Activated T-helper 17 cell treated with anti-CD3 and anti-CD28 coated beads, Interleukin-2, amount 50 U/mL, for 72 hours (primary cell): ENCODE measurements around the gene ABHD1. TPM values are rescaled to one million over a fixed set of nuclear protein-coding genes. Genes with fewer than 3 reads are reported as not detected.
"Not testable (repeated sequence)": the region's sequence is repeated elsewhere in the genome, so short reads cannot be mapped to it uniquely, and the experiment has no call there.

Experiments used
- ATAC-seq: fragments of 150-1000 bp; cut with Tn5 transposase; replicated peaks from 2 replicates; pipeline ENCODE4 v1.10.0; 2021; ENCODE audit warnings: mild to moderate bottlenecking, moderate library complexity
- H3K27ac Mint-ChIP-seq: one replicate; pipeline ENCODE4 v1.8.0; 2022; ENCODE audit warnings: mixed read lengths
- H3K27me3 Mint-ChIP-seq: one replicate; pipeline ENCODE4 v1.8.0; 2022; ENCODE audit warnings: mixed read lengths
- H3K36me3 Mint-ChIP-seq: one replicate; pipeline ENCODE4 v1.8.0; 2022; ENCODE audit warnings: low read depth, mild to moderate bottlenecking, mixed read lengths
- H3K4me1 Mint-ChIP-seq: one replicate; pipeline ENCODE4 v1.8.0; 2022; ENCODE audit warnings: mixed read lengths
- H3K4me3 Mint-ChIP-seq: one replicate; pipeline ENCODE4 v1.8.0; 2022; ENCODE audit warnings: mild to moderate bottlenecking, mixed read lengths
- H3K9me3 Mint-ChIP-seq: one replicate; pipeline ENCODE4 v1.8.0; 2022; ENCODE audit warnings: mixed read lengths
- total RNA-seq, 2 donors: library from RNA; stranded (reverse); gene quantifications; one replicate each; pipeline ENCODE4 v1.2.3, GENCODE V29; 2022

The ABHD1 gene
- total RNA-seq, 2 donors from 2014 or later, result 0.17 to 0.40 TPM

DNA sequence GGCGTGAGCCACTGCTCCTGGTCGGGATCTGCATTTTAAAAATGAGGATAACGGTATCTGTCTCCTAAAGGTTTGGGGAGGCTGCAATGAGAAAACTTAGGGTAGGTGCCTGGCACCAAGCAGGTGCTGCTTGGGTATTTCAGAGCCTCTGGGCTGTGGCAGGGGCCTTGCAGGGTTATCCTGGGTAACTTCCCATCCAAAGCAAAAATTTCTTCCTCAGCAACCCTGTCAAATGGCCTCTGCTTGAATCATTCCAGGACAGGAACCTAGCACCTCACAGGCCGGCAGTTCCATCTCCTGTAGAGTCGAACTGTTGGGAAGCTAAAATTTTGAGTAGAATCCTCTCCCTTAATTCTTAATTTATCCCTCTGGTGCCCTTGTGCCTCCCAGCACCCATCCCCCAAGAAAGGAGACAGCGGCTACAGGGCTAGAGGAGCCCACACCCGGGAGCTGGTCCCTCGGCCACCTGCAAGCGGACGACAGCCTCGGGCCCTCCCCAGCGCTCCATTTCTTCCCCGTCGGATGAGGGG is 5.6 kb upstream of the ABHD1 start:
- peaks cover 2% of the 10 kb centered on the region for H3K4me1 Mint-ChIP-seq
- no peaks in the 10 kb centered on the region for H3K36me3 Mint-ChIP-seq
- H3K27ac Mint-ChIP-seq, result no peak overlapping the region
- H3K4me3 Mint-ChIP-seq, result no peak overlapping the region
- H3K27me3 Mint-ChIP-seq, result peaks cover 13% of the 10 kb centered on the region
- no peaks in the 10 kb centered on the region for H3K9me3 Mint-ChIP-seq
- ATAC-seq, result no peak

DNA sequence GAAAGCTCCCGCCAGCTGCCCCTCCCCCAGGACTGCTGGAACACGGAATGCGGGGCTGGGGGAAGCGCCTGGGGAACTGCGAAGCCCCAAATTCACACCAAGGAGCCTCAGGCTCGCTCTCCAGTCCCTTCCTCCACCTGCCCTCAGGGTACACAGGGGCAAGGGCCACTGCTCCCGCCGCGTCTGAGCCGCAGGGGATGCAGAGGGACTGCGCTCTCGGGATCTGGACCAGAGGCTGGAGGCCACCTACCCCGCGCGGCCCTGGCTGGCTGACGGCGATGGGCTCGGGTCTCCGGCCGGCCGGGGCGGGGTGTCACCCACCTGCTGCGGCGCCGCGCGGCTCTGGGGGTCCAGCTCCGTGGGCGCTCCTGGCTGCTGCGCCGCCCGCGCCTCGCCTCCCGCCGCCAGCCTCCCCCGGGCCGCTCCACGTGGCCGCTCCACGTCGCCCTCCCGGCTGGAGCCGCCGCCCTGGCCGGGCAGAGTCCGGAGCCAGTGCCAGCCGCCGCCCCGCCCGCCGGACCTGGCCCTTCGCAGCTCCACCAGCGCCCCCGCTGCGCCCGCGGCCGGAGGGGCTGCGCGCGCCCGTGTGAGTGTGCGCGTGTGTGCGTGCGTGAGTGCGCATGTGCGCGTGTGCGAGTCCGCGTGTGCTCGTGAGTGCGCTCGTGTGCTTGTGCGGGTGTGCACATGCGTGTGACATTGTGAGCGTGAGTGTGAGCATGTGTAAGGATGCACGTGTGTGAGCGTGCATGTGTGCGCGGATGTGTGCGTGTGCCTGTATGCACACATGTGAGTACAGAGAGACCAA is 4.9 kb upstream of the ABHD1 start, which contains the start of gene CGREF1:
CGREF1 (minus strand) TSS at position 604 of the 805 bp plus-strand sequence. CDS start 14,762 bp downstream, outside the sequence.
- no peaks in the 10 kb centered on the region for H3K36me3 Mint-ChIP-seq
- H3K4me1 Mint-ChIP-seq, result peaks cover 5% of the 10 kb centered on the region
- no peak within 1 kb of the TSS for H3K27ac Mint-ChIP-seq
- peaks cover 13% of the 10 kb centered on the region for H3K27me3 Mint-ChIP-seq
- peak; percentile 20 for ATAC-seq
- H3K4me3 Mint-ChIP-seq, result peak within 1 kb of the TSS; percentile 71
- no peaks in the 10 kb centered on the region for H3K9me3 Mint-ChIP-seq

GRCh38 chr2:27119330-27119670 is 4.3 kb upstream of the ABHD1 start:
- not testable (repeated sequence) for H3K27ac Mint-ChIP-seq, H3K9me3 Mint-ChIP-seq, H3K36me3 Mint-ChIP-seq, ATAC-seq, H3K4me1 Mint-ChIP-seq
- Mint-ChIP-seq H3K27me3 (peaks cover 13% of the 10 kb centered on the region), H3K4me3 (peak overlapping the region; percentile 71)

GRCh38 chr2:27121906-27122305 is 1.7 kb upstream of the ABHD1 start:
- Mint-ChIP-seq H3K27me3 (peaks cover 13% of the 10 kb centered on the region), H3K27ac (no peak overlapping the region), H3K36me3 (no peaks in the 10 kb centered on the region), H3K4me1 (peaks cover 5% of the 10 kb centered on the region), H3K9me3 (no peaks in the 10 kb centered on the region), H3K4me3 (no peak overlapping the region)
- no peak for ATAC-seq

DNA sequence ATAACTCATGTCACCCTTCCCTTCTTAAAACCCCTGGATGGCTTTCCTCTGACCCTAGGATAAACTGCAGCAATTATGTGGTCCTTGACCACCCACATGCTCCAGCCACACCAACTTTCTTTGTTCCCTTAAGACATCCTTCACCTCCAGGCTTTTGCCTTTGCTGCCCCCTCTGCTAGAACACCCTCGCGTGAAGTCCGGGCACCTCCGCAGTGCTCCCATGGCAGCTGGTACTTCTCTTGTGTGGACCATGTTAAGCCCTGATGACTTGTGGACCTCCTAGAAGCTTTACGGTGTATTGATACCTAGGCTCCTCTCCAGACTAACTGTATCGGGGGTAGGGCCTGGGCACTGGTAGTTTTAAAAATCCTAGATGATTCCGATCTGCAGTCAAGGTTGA is 824 bp upstream of the ABHD1 start:
- no peak for ATAC-seq
- H3K4me3 Mint-ChIP-seq, result peak overlapping the region; percentile 87

DNA sequence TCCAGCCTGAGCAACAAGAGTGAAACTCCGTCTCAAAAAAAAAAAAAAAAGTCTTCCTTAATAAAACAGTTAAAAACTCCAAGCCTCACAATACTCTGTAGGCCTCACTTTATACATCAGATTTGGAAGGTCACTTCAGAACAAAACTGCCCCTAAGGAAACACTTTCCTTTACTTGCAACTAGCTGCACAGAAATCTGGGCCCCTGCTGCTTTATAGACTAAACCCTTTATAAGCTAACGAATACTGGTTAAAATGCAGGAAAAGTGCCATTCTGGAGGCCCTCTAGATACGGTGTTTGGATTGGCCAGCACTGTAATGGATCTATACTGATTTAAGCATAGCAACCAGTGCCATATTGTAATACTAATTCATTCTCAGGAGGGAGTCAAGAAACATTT is 1.5 kb downstream of the ABHD1 start:
- H3K27ac Mint-ChIP-seq, result no peak overlapping the region
- peaks cover 5% of the 10 kb centered on the region for H3K4me1 Mint-ChIP-seq
- no peak for ATAC-seq
- no peak overlapping the region for H3K4me3 Mint-ChIP-seq
- H3K27me3 Mint-ChIP-seq, result peaks cover 2% of the 10 kb centered on the region
- peaks cover 11% of the 10 kb centered on the region for H3K36me3 Mint-ChIP-seq
- no peaks in the 10 kb centered on the region for H3K9me3 Mint-ChIP-seq

More for the DNA sequence above, 824 bp upstream of the ABHD1 start:
- Mint-ChIP-seq H3K27me3 (peaks cover 13% of the 10 kb centered on the region), H3K9me3 (no peaks in the 10 kb centered on the region), H3K4me1 (peaks cover 5% of the 10 kb centered on the region), H3K27ac (peak overlapping the region; percentile 70), H3K36me3 (no peaks in the 10 kb centered on the region)

GRCh38 chr2:27126252-27126710 is 2.7 kb downstream of the ABHD1 start:
- Mint-ChIP-seq H3K9me3 (no peaks in the 10 kb centered on the region), H3K36me3 (peaks cover 22% of the 10 kb centered on the region), H3K27ac (no peak overlapping the region), H3K4me1 (peaks cover 5% of the 10 kb centered on the region), H3K27me3 (no peaks in the 10 kb centered on the region), H3K4me3 (no peak overlapping the region)
- ATAC-seq, result no peak

DNA sequence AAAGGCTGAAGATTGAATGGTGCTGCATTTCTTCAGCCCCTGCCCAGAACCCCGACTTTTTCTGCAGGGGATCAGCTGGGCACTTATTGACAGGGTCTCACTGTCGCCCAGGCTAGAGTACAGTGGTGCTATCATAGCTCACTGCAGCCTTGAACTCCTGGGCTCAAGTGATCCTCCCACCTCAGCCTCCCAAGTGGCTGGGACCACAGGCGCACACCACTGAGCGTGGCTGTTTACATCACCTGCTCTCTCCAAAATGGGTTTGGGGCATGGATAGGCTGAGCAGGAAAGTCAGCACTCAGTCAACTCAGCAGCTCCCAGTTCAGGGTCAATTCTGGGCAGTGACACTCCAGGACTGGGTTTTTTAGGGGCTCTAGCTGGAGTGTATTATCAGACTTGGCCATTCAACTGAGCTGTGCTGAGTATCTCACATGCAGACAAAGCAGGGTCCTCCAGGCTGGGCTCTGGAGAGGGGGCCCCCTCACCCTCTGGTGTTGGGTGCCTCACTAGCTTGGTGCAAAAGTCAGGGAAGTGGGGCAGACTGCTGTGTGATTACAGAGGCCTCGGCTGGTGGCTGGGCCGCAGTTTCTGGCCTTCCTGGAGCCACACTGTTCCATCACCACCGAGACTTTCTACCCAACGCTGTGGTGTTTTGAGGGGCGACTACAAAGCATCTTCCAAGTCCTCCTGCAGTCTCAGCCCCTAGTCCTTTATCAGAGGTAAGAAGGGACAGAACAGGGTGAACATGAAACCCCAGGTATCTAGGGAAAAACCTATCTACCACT is 4.5 kb downstream of the ABHD1 start:
- Mint-ChIP-seq H3K27ac (no peak overlapping the region), H3K4me1 (peaks cover 8% of the 10 kb centered on the region), H3K27me3 (no peaks in the 10 kb centered on the region), H3K36me3 (peaks cover 38% of the 10 kb centered on the region), H3K4me3 (no peak overlapping the region), H3K9me3 (no peaks in the 10 kb centered on the region)
- ATAC-seq, result no peak

GRCh38 chr2:27128668-27129571 is 5.3 kb downstream of the ABHD1 start:
- Mint-ChIP-seq H3K9me3 (no peaks in the 10 kb centered on the region), H3K4me1 (peaks cover 10% of the 10 kb centered on the region), H3K36me3 (peaks cover 47% of the 10 kb centered on the region), H3K4me3 (no peak overlapping the region), H3K27me3 (no peaks in the 10 kb centered on the region), H3K27ac (peak overlapping the region; percentile 50)
- ATAC-seq, result no peak

GRCh38 chr2:27130396-27130795 is 6.8 kb downstream of the ABHD1 start:
- ATAC-seq, result no peak
- Mint-ChIP-seq H3K9me3 (no peaks in the 10 kb centered on the region), H3K4me3 (no peak overlapping the region), H3K27ac (no peak overlapping the region), H3K27me3 (no peaks in the 10 kb centered on the region), H3K36me3 (peaks cover 54% of the 10 kb centered on the region), H3K4me1 (peaks cover 10% of the 10 kb centered on the region)

GRCh38 chr2:27131429-27131828 is 7.8 kb downstream of the ABHD1 start:
- Mint-ChIP-seq H3K9me3 (no peaks in the 10 kb centered on the region), H3K27me3 (no peaks in the 10 kb centered on the region), H3K36me3 (peaks cover 54% of the 10 kb centered on the region), H3K4me1 (peaks cover 10% of the 10 kb centered on the region), H3K4me3 (no peak overlapping the region), H3K27ac (no peak overlapping the region)
- no peak for ATAC-seq

DNA sequence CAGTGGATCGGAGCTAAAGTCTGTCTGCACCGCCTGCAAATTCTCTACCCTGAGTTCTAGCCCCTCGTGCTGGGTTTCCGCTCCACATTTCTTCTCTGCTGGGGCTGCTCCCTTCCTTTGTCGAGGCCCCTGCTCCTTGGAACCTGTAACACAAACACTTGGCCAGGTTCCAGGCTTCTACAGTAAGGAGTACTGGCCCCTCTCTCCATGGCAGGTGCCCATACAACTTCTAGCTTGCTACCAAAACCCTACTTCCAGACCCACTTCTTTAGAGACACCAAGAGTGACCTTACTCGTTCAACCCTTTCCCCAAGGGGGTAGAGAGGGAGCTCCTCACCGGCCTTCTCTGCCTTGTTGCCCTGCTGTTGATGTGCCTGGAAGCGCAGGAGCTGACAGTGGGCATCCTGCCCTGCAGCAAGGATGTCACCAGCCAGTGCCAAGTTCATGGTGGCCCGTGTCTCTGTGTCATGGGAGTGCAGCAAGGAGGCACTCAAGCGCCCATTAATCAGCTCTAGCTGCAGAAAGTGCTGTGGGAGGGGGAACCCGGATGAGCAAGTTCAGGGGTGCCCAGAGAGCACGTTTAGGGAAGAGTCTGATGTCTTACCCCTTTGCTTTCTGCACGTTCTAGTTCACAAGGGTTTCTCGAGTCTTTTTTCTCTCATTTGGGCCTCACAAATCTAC is 9.7 kb downstream of the ABHD1 start:
- peak overlapping the region; percentile 86 for H3K4me3 Mint-ChIP-seq
- no peak for ATAC-seq
- peaks cover 54% of the 10 kb centered on the region for H3K36me3 Mint-ChIP-seq
- H3K4me1 Mint-ChIP-seq, result peaks cover 10% of the 10 kb centered on the region
- no peaks in the 10 kb centered on the region for H3K9me3 Mint-ChIP-seq
- H3K27ac Mint-ChIP-seq, result peak overlapping the region; percentile 91
- no peaks in the 10 kb centered on the region for H3K27me3 Mint-ChIP-seq

DNA sequence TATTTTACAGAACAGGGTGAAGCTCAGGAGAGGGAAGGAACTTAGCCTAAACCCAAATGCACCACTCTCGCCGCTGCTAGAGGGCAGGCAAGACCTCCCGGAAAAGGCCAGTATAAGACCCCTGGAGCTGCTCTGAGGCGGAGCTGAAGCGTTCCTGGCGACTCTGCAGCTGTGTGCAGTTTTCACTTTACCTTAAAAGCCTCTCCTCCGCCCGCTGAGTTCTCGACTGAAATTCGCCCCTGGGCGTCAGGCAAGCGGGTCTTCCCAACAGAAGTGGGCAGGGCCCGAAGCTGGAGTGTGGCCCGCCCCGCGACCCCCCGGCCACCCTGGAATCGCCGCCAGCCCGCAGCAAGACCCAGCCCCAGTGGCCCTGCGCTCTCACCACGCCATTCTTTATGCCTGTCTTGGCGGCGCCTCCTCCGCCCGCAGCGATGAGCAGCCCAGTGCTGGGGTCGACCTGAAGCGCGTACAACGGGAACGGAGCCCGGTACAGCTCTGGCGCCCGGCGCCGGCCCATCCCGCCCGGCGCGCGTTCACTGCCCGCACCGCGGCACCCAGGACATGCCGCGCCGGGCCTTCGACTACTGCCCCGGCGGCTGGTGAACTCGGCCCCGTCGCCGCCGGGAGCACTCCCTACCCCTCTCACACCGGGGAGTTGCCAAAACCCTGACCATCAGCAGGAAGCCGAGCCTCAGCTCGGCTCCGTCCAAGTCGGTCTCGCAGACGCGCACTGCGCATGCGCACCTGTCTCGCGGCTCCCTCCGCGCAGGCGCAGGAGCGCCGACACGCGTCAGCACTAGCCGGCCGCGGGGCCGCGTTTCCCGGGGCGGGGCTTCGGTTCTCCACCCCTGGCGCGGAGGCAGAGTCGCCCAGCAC is 10.5 kb downstream of the ABHD1 start, which contains the start of gene PREB:
PREB (minus strand) TSS at position 732 of the 876 bp plus-strand sequence; CDS start at position 517, 215 bp downstream.
- Mint-ChIP-seq H3K4me3 (peak within 1 kb of the TSS; percentile 86), H3K9me3 (no peaks in the 10 kb centered on the region), H3K27ac (peak within 1 kb of the TSS; percentile 91), H3K36me3 (peaks cover 52% of the 10 kb centered on the region), H3K27me3 (no peaks in the 10 kb centered on the region), H3K4me1 (peaks cover 10% of the 10 kb centered on the region)
- peak; percentile 97 for ATAC-seq
